GM12872 (cell line): Measurements from ENCODE around the gene SLC19A1.

Experiments used
- TF ChIP-seq, protein P1 (sequence below): IDR thresholded peaks from 3 replicates; pipeline ENCODE4 v1.5.1; 2011; ENCODE audit warnings: low read depth, mild to moderate bottlenecking, low read length, moderate library complexity; ENCODE audit not compliant: insufficient read depth

The SLC19A1 gene

DNA sequence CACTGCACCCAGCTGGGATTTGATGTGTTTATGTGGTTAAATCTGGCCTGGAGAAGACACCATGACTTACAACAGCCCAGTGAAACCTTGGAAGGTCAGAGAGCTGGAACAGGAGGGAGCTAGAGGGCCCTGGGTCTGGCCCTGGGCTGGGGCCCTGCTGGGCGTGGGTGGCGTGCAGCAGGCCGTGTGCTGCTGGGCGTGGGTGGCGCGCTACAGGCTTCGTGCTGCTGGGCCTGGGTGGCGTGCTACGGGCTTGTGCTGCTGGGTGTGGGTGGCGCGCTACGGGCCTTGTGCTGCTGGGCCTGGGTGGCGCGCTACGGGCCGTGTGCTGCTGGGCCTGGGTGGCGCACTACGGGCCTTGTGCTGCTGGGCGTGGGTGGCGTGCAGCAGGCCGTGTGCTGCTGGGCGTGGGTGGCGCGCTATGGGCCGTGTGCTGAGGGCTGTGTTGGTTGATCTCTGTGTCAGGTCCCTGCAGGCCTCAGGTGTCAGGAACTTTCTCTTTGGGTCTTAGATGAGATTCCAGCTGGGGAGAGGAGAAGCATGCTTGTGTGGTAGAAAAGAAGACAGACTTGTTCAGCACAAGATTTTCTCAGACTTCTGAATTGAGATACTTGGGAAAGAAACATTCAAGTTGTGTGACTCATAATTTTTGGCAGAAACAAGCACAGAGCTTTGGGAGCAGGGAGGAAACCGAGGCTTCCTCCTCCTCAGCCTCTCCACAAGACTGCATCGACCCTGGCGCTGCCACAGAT lies 71.3 kb downstream of the SLC19A1 start:
- TF ChIP-seq, protein P1, sequence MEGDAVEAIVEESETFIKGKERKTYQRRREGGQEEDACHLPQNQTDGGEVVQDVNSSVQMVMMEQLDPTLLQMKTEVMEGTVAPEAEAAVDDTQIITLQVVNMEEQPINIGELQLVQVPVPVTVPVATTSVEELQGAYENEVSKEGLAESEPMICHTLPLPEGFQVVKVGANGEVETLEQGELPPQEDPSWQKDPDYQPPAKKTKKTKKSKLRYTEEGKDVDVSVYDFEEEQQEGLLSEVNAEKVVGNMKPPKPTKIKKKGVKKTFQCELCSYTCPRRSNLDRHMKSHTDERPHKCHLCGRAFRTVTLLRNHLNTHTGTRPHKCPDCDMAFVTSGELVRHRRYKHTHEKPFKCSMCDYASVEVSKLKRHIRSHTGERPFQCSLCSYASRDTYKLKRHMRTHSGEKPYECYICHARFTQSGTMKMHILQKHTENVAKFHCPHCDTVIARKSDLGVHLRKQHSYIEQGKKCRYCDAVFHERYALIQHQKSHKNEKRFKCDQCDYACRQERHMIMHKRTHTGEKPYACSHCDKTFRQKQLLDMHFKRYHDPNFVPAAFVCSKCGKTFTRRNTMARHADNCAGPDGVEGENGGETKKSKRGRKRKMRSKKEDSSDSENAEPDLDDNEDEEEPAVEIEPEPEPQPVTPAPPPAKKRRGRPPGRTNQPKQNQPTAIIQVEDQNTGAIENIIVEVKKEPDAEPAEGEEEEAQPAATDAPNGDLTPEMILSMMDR = no peak

DNA sequence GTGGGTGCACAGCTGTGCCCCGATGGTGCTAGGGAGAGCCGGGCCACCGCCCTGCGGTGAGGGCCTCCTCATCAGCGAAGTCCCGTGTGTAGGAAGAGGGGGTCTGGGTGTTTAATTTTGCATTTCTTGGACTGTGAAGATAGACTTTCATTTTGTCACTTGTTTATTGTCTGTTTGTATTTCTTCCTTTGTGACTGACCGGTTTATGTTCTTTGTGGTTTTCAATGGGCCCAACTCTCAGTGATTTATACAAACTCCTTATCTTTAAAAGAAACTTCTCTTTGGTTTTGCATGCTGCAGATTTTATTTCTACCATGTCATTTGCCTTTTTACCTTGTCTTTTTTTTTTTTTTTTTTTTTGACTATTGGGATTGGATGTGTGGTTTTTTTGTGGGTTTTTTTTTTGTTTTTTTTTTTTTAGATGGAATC lies 72.1 kb downstream of the SLC19A1 start:
- TF ChIP-seq, protein P1 = no peak

DNA sequence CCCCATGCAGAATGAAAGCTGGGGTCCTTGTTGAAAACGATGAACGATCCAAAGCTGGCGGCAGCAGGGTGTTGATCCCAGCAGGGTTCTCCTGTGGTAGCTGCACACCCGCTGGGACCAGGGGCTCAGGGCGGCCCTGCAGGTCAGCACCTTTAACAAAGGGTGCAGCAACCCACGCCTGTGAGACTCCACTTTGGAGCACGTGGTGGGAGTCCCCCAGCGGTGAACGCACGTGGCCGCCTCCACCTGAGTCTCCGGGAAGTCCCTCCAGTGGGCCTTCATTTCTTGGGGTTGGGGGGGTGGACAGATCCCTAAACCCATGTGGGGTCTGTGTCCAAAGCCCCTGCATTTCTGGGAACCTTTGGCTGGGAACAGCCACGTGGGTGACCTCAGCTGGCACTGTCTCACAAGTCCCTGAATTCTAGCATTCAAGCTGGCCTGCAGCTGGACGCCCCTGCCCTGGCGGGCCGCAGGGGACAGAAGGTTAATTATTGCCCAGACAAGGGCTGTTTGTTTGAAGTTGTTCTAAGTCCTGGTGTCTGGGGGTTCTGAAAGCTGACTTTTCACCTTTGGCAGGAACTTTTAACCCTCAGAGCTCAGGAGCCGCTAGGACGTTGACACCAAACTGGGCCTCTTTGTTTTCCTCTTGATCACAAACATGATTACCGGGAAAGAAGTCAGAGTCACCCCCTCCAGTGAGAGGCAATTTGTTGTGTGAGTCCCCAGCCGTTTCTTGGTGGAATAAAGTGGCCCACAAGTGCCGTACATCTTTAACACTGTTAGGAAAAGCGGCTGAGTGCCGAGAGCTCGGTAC lies 72.8 kb downstream of the SLC19A1 start:
- TF ChIP-seq, protein P1 = no peak

GRCh38 chr21:45468971-45469272 lies 73.3 kb downstream of the SLC19A1 start:
- TF ChIP-seq, protein P1 = no peak

GRCh38 chr21:45468051-45468970 lies 73.9 kb downstream of the SLC19A1 start:
- TF ChIP-seq, protein P1 = no peak

DNA sequence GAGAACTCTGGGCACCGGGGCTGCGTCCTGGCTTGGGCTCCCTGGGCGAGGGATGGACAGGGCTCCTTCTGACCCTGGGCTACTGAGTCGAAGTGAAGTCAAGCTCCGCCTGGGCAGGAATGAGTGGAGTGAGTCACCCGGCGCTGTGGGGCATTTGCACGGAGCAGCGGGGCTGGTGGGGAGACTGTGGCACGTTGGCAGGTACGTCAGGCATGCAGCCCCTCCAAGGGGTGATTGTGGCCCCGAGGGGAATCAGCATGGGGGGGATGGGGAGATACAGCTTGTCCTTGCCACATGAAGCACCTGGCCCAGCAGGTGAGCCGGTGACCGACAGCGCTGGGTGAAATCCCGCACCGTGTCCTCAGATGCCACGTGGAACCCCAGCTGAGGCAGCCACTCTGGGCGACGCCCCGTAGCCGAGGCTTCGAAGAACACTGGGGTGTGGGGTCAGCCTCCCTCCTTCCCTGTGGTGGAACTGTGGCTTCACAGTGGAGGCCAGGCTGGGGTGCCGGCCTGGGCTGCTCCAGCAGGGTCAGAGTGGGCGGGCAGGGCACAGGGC lies 74.9 kb downstream of the SLC19A1 start:
- TF ChIP-seq, protein P1 = no peak
